ENCODE measurements around the gene PID1. TPM values are rescaled to one million over a fixed set of nuclear protein-coding genes. Genes with fewer than 3 reads are reported as not detected.

Gene PID1
- total RNA-seq, 1 experiment from 2014 or later, result 2.9 TPM

- DNase-seq (ENCODE audit: low read depth, low spot score) (no peak), ATAC-seq (no peak)
- no peak for TF ChIP-seq POLR2AphosphoS5 (IDR thresholded peaks at IDR 0.05; ENCODE audit: low read depth, low read length)
- no peak for TF ChIP-seq TCF7L2 (IDR thresholded peaks at IDR 0.05; ENCODE audit: low read depth, low read length)
- TF ChIP-seq SIN3A (IDR thresholded peaks at IDR 0.05; ENCODE audit: borderline replicate concordance, insufficient read depth, low read depth, low read length), result no peak
- TF ChIP-seq CTCF (IDR thresholded peaks at IDR 0.05), result no peak
- TF ChIP-seq REST (IDR thresholded peaks at IDR 0.05; ENCODE audit: insufficient read depth in 1 of 2, low read depth in 2 of 2, low read length in 1 of 2), result no peak
- POLR2A ChIA-PET, result no interaction called here
- Histone ChIP-seq H3K4me1 (ENCODE audit: control insufficient read depth, insufficient read depth, low read length) (no peaks in the 10 kb centered on the region), H3K27me3 (ENCODE audit: control insufficient read depth, insufficient read depth, low read length) (no peaks in the 10 kb centered on the region), H3K36me3 (ENCODE audit: control insufficient read depth, insufficient read depth, low read length) (no peaks in the 10 kb centered on the region), H3K27ac (ENCODE audit: low read length) (no peak overlapping the region), H3K4me3 (ENCODE audit: low read depth in 2 of 2, low read length in 2 of 2) (no peak overlapping the region), H3K9me3 (ENCODE audit: control insufficient read depth, insufficient read depth, low read depth, low read length) (no peaks in the 10 kb centered on the region)
- in situ Hi-C loops (cut with HindIII; ENCODE audit: low pct_unique_long_range_greater_than_20kb, low sequenced_read_pairs) (no loop called here), intact Hi-C loops (cut with micrococcal nuclease; ENCODE audit: unreplicated experiment) (loop anchor here (10.0 kb wide), 1 partner anchor 1385 kb away; no protein-coding TSS in a partner anchor)
- no TSS peak for BruUV-seq (replicated peaks)
- CTCF ChIA-PET, result no interaction called here
Measured at GRCh38 chr2:229279516-229279915, 8.4 kb upstream of the PID1 start.

DNA sequence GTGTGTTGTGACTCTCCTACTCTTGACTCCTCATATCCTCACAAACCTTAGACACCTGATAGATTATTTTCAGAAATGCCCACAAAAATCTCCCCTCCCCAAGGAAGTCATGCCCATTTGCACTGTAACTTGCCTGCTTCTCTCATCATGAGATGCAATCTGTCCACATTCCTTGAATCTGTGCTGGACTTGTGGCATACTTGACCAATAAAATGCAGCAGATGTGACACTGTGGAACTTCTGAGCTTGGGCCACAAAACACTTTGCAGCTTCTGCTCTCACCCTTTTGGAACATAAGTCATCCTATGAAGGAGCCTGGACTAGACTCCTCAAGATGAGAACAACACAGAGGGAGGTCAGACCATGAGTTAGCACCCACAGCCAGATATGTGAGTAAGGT, 4.4 kb upstream of the PID1 start:
- ChIA-PET POLR2A (no interaction called here), CTCF (no interaction called here)
- Histone ChIP-seq H3K4me1 (ENCODE audit: control insufficient read depth, insufficient read depth, low read length) (peaks cover 2% of the 10 kb centered on the region), H3K27me3 (ENCODE audit: control insufficient read depth, insufficient read depth, low read length) (peaks cover 6% of the 10 kb centered on the region; the same call in 1 of the 2 replicates), H3K36me3 (ENCODE audit: control insufficient read depth, insufficient read depth, low read length) (no peaks in the 10 kb centered on the region), H3K4me3 (ENCODE audit: low read depth in 2 of 2, low read length in 2 of 2) (no peak overlapping the region), H3K9me3 (ENCODE audit: control insufficient read depth, insufficient read depth, low read depth, low read length) (no peaks in the 10 kb centered on the region), H3K27ac (ENCODE audit: low read length) (no peak overlapping the region)
- intact Hi-C loops (cut with micrococcal nuclease; ENCODE audit: unreplicated experiment) (loop anchor here (10.0 kb wide), 1 partner anchor 1381 kb away; no protein-coding TSS in a partner anchor), in situ Hi-C loops (cut with HindIII; ENCODE audit: low pct_unique_long_range_greater_than_20kb, low sequenced_read_pairs) (no loop called here)
- no TSS peak for BruUV-seq (replicated peaks)
- no peak for TF ChIP-seq SIN3A (IDR thresholded peaks at IDR 0.05; ENCODE audit: borderline replicate concordance, insufficient read depth, low read depth, low read length)
- TF ChIP-seq POLR2AphosphoS5 (IDR thresholded peaks at IDR 0.05; ENCODE audit: low read depth, low read length), result no peak
- TF ChIP-seq REST (IDR thresholded peaks at IDR 0.05; ENCODE audit: insufficient read depth in 1 of 2, low read depth in 2 of 2, low read length in 1 of 2), result no peak
- TF ChIP-seq TCF7L2 (IDR thresholded peaks at IDR 0.05; ENCODE audit: low read depth, low read length), result no peak
- no peak for TF ChIP-seq CTCF (IDR thresholded peaks at IDR 0.05)
- DNase-seq (ENCODE audit: low read depth, low spot score), result no peak
- no peak for ATAC-seq

All from Panc1 (cell line).